Measurements from ENCODE around the gene PLXNB1.
A peak's percentile ranks its signal among the peaks of the same experiment; 100 is the strongest.

- TF ChIP-seq CTCF (IDR thresholded peaks at IDR 0.05; ENCODE audit: borderline replicate concordance, extremely low read depth, low read length, poor library complexity, severe bottlenecking) (peak; percentile 3), EZH2 (IDR thresholded peaks at IDR 0.05; ENCODE audit: borderline replicate concordance, low read depth, low read length, severe bottlenecking) (no peak)
Observed at GRCh38 chr3:48467473-48468267, 37.8 kb upstream of the PLXNB1 start.
